Endothelial cell (in vitro differentiated cells): Measurements from ENCODE around the gene ARL16. TPM values are rescaled to one million over a fixed set of nuclear protein-coding genes. Genes with fewer than 3 reads are reported as not detected.

ENCODE experiments used
- DNase-seq: peaks from one replicate; pipeline ENCODE4 v3.0.0; 2021; ENCODE audit warnings: low spot score
- H3K27ac Mint-ChIP-seq: one replicate; pipeline ENCODE4 v1.8.0; 2021; ENCODE audit warnings: mixed read lengths, inconsistent platforms; ENCODE audit not compliant: unreplicated experiment
- H3K27me3 Mint-ChIP-seq: one replicate; pipeline ENCODE4 v1.8.0; 2021; ENCODE audit warnings: mild to moderate bottlenecking, moderate library complexity, mixed read lengths, inconsistent platforms; ENCODE audit not compliant: unreplicated experiment
- H3K36me3 Mint-ChIP-seq: one replicate; pipeline ENCODE4 v1.8.0; 2021; ENCODE audit warnings: mild to moderate bottlenecking, low read depth, mixed read lengths, inconsistent platforms; ENCODE audit not compliant: unreplicated experiment
- H3K4me1 Mint-ChIP-seq: one replicate; pipeline ENCODE4 v1.8.0; 2021; ENCODE audit warnings: mild to moderate bottlenecking, mixed read lengths, inconsistent platforms; ENCODE audit not compliant: unreplicated experiment
- H3K4me3 Mint-ChIP-seq: one replicate; pipeline ENCODE4 v1.8.0; 2021; ENCODE audit warnings: mild to moderate bottlenecking, mixed read lengths, inconsistent platforms; ENCODE audit not compliant: unreplicated experiment
- H3K9me3 Mint-ChIP-seq: one replicate; pipeline ENCODE4 v1.8.0; 2021; ENCODE audit warnings: mixed read lengths, inconsistent platforms; ENCODE audit not compliant: unreplicated experiment
- long read RNA-seq: library from polyadenylated mRNA; unstranded; transcript quantifications from one replicate; pipeline ENCODE4 v2.0.0, GENCODE V29; 2020; ENCODE audit not compliant: unreplicated experiment
- total RNA-seq: library from RNA; stranded (reverse); fragmentation: NEBNext Ultra II Directional; extraction: Animal tissue kit (Norgen Biotek cat#: 25700); gene quantifications from one replicate; pipeline ENCODE4 v1.2.1, GENCODE V29; 2021; ENCODE audit not compliant: unreplicated experiment
- TF ChIP-seq, protein P1 (sequence below): fragments of 200-600 bp; sonication (generic); IDR thresholded peaks from one replicate; pipeline ENCODE4 v1.5.0; 2021; ENCODE audit warnings: antibody characterized with exemption; ENCODE audit not compliant: unreplicated experiment

The ARL16 gene, protein sequence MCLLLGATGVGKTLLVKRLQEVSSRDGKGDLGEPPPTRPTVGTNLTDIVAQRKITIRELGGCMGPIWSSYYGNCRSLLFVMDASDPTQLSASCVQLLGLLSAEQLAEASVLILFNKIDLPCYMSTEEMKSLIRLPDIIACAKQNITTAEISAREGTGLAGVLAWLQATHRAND
- total RNA-seq, result 54.0 TPM
- long read RNA-seq, transcript ARL16-201 (5 exons, 1,227 nt), result major isoform, 21 of 36 reads
- long read RNA-seq, partial matches to known transcripts, result 4 of 36 reads
- long read RNA-seq, other reads (novel, unspliced or antisense), result 5 of 36 reads

- Mint-ChIP-seq H3K27me3 (peaks cover 12% of the 10 kb centered on the region), H3K9me3 (no peaks in the 10 kb centered on the region), H3K4me1 (peaks cover 21% of the 10 kb centered on the region), H3K4me3 (peak within 1 kb of the TSS; percentile 98), H3K27ac (peak within 1 kb of the TSS; percentile 94), H3K36me3 (peaks cover 22% of the 10 kb centered on the region)
- DNase-seq, result peak; percentile 98
- TF ChIP-seq, protein P1, sequence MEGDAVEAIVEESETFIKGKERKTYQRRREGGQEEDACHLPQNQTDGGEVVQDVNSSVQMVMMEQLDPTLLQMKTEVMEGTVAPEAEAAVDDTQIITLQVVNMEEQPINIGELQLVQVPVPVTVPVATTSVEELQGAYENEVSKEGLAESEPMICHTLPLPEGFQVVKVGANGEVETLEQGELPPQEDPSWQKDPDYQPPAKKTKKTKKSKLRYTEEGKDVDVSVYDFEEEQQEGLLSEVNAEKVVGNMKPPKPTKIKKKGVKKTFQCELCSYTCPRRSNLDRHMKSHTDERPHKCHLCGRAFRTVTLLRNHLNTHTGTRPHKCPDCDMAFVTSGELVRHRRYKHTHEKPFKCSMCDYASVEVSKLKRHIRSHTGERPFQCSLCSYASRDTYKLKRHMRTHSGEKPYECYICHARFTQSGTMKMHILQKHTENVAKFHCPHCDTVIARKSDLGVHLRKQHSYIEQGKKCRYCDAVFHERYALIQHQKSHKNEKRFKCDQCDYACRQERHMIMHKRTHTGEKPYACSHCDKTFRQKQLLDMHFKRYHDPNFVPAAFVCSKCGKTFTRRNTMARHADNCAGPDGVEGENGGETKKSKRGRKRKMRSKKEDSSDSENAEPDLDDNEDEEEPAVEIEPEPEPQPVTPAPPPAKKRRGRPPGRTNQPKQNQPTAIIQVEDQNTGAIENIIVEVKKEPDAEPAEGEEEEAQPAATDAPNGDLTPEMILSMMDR, result no peak
Observed at GRCh38 chr17:81683584-81684441, at the start of gene ARL16, which contains the start of gene HGS. Gene ARL16 (minus strand): TSS chr17:81683797. CDS start chr17:81683753, 44 bp downstream. Gene HGS (plus strand): TSS chr17:81684011. CDS start chr17:81684067, 56 bp downstream.

DNA sequence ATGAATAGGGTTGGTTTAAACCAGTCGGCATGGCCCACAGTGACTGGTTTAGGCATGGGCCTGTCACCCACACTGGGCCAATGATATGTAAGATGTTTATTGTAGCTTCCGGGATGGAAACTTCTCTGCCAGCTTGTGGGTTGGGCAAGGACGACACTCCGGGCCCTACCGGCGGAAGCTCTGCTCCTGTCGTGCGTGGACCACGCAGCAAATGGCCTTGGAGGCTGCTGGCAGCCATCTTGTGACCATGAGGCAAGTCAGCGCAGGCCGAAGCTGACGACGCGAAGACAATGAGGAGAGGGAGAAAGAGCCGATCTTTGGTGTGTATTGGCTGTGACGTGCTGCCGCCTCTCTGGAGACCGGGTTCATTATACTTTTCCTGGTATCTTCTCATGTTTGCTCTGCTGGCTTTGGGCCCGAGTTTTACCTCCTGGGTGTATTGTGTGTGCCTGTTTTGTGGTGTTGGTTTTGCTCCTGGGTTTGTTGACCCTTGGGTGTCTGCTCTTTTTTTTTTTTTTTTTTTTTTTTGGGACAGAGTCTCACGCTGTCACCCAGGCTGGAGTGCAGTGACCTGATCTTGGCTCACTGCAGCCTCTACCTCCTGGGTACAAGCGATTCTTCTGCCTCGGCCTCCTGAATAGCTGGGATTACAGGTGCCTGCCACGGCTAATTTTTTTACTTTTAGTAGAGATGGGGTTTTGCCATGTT is 43.9 kb upstream of the ARL16 start:
- TF ChIP-seq, protein P1, result no peak
- Mint-ChIP-seq H3K36me3 (no peaks in the 10 kb centered on the region), H3K9me3 (no peaks in the 10 kb centered on the region), H3K27me3 (peaks cover 13% of the 10 kb centered on the region), H3K4me1 (peaks cover 10% of the 10 kb centered on the region), H3K27ac (no peak overlapping the region), H3K4me3 (no peak overlapping the region)
- no peak for DNase-seq

DNA sequence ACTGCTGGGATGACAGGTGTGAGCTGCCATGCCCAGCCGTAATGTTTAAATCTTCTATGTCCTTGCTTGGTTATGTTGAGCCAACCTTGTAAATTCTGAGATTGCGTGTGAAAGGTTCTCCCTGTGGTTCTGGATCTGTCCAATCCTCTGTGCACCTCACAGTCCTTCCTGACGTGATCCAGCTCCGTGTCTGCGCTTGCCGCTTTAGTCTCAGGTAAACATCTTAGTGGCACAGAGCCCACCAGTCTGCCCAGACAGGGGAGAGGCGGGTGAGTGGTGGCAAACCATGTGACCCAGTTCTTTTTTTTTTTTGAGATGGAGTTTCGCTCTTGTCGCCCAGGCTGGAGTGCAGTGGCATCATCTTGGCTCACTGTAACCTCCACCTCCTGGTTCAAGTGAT is 42.4 kb upstream of the ARL16 start:
- H3K27ac Mint-ChIP-seq, result no peak overlapping the region
- no peaks in the 10 kb centered on the region for H3K9me3 Mint-ChIP-seq
- peaks cover 10% of the 10 kb centered on the region for H3K4me1 Mint-ChIP-seq
- H3K36me3 Mint-ChIP-seq, result no peaks in the 10 kb centered on the region
- DNase-seq, result no peak
- H3K4me3 Mint-ChIP-seq, result no peak overlapping the region
- H3K27me3 Mint-ChIP-seq, result peaks cover 7% of the 10 kb centered on the region
- TF ChIP-seq, protein P1, result no peak

DNA sequence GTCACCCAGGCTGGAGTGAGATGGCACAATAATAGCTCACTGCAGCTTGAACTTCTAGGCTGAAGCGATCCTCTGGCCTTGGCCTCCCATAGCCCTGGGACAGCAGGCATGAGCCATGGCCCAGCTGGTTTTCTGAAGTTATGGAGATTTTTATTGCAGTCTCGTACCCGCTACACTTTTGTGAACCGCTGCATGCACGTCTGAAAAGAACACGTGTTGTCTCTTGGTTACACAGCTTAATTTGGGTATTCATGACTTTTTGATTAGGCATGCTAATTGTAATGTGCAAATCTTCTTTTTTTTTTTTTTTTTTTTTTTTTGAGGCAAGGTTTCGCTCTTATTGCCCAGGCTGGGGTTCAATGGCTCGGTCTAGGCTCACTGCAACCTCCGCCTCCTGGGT is 41.8 kb upstream of the ARL16 start:
- TF ChIP-seq, protein P1, result no peak
- H3K4me1 Mint-ChIP-seq, result peaks cover 10% of the 10 kb centered on the region
- DNase-seq, result no peak
- no peak overlapping the region for H3K27ac Mint-ChIP-seq
- no peaks in the 10 kb centered on the region for H3K9me3 Mint-ChIP-seq
- H3K36me3 Mint-ChIP-seq, result no peaks in the 10 kb centered on the region
- no peak overlapping the region for H3K4me3 Mint-ChIP-seq
- H3K27me3 Mint-ChIP-seq, result peaks cover 7% of the 10 kb centered on the region
